ENCODE results near the gene CR1.

Gene CR1

GRCh38 chr1:207461649-207462048 lies 34.3 kb upstream of the CR1 start:
- no peak for DNase-seq (ENCODE audit: low read depth)
- TF ChIP-seq CTCF (IDR thresholded peaks at IDR 0.05; ENCODE audit: insufficient read depth, low read depth, low read length, missing control alignments), result no peak
- H3K4me3 ChIP-seq (ENCODE audit: low read length), result no peak overlapping the region

- H3K4me3 ChIP-seq (ENCODE audit: low read length), result no peak overlapping the region
- no peak for TF ChIP-seq CTCF (IDR thresholded peaks at IDR 0.05; ENCODE audit: insufficient read depth, low read depth, low read length, missing control alignments)
- DNase-seq (ENCODE audit: low read depth), result no peak
Measured at GRCh38 chr1:207462535-207462934, 33.4 kb upstream of the CR1 start.

- H3K4me3 ChIP-seq (ENCODE audit: low read length), result no peak overlapping the region
- peak; percentile 3 for DNase-seq (ENCODE audit: low read depth)
- TF ChIP-seq CTCF (IDR thresholded peaks at IDR 0.05; ENCODE audit: insufficient read depth, low read depth, low read length, missing control alignments), result no peak
Measured at GRCh38 chr1:207463021-207463420, 32.9 kb upstream of the CR1 start.

- TF ChIP-seq CTCF (IDR thresholded peaks at IDR 0.05; ENCODE audit: insufficient read depth, low read depth, low read length, missing control alignments), result no peak
- no peak overlapping the region for H3K4me3 ChIP-seq (ENCODE audit: low read length)
- no peak for DNase-seq (ENCODE audit: low read depth)
Measured at GRCh38 chr1:207463571-207463970, 32.4 kb upstream of the CR1 start.

DNA sequence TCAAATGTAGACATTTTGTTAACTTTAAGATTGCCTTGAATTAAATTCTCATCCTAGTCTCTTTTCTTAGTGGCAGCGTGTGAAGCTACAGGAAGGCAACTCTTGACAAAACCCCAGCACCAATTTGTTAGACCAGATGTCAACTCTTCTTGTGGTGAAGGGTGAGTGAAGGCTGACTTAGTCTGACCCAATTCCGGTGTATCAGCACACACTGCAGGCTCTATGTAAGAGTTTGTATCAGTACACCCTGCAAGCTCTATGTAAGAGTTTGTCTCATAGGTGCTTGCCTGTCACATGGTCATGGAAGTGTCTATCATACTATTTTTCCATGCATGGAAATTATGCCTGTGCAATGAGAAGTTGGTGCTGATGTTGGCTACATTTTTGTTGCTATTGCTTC lies 25.0 kb upstream of the CR1 start:
- H3K4me3 ChIP-seq (ENCODE audit: low read length), result no peak overlapping the region
- no peak for DNase-seq (ENCODE audit: low read depth)
- no peak for TF ChIP-seq CTCF (IDR thresholded peaks at IDR 0.05; ENCODE audit: insufficient read depth, low read depth, low read length, missing control alignments)

DNA sequence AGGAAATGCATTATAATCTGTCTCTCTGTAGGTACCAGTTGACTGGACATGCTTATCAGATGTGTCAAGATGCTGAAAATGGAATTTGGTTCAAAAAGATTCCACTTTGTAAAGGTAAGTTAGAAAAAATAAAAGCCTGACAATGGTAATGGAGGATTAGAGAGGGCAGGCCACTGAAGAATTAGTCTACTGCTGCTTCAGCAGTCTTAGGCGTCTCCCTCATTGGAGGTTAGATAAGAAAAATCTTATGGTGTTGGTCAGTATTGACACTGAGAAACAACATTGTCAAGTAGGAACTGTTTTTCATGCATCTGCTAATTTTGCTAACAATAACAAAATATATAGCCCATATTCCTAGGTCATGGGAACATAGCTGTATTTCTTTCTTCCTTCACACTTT lies 21.7 kb upstream of the CR1 start:
- DNase-seq (ENCODE audit: low read depth), result no peak
- no peak for TF ChIP-seq CTCF (IDR thresholded peaks at IDR 0.05; ENCODE audit: insufficient read depth, low read depth, low read length, missing control alignments)
- no peak overlapping the region for H3K4me3 ChIP-seq (ENCODE audit: low read length)

DNA sequence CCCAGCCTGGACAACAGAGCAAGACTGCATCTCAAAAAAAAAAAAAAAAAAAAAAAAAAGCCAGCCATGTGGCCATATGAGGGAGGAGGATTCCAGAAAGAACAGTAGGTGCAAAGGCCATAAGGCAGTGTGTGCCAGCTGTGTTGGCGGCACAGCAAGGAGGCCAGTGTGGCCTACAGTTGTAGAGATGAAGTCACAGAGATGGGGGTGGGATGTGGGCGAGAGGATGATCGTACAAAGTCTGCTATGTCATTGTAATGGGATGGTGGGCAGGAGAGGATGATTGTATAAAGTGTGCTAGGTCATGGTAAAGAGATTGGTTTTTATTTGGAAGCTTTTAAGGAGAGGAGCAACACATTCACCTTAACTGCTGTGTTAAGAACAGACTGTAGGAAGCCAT lies 9.8 kb upstream of the CR1 start:
- no peak for DNase-seq (ENCODE audit: low read depth)
- TF ChIP-seq CTCF (IDR thresholded peaks at IDR 0.05; ENCODE audit: insufficient read depth, low read depth, low read length, missing control alignments), result no peak
- H3K4me3 ChIP-seq (ENCODE audit: low read length), result no peak overlapping the region

Data from epithelial cell of esophagus (primary cell).